ENCODE data around the gene FBXL7.

GRCh38 chr5:15558681-15559080, 58.7 kb downstream of the FBXL7 start:
- TF ChIP-seq, protein P1, sequence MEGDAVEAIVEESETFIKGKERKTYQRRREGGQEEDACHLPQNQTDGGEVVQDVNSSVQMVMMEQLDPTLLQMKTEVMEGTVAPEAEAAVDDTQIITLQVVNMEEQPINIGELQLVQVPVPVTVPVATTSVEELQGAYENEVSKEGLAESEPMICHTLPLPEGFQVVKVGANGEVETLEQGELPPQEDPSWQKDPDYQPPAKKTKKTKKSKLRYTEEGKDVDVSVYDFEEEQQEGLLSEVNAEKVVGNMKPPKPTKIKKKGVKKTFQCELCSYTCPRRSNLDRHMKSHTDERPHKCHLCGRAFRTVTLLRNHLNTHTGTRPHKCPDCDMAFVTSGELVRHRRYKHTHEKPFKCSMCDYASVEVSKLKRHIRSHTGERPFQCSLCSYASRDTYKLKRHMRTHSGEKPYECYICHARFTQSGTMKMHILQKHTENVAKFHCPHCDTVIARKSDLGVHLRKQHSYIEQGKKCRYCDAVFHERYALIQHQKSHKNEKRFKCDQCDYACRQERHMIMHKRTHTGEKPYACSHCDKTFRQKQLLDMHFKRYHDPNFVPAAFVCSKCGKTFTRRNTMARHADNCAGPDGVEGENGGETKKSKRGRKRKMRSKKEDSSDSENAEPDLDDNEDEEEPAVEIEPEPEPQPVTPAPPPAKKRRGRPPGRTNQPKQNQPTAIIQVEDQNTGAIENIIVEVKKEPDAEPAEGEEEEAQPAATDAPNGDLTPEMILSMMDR (IDR thresholded peaks at IDR 0.05; ENCODE audit: low read depth, low read length): no peak
- TF ChIP-seq MAX (IDR thresholded peaks at IDR 0.05; ENCODE audit: low read depth, low read length): no peak

Data from NB4 (cell line).